ENCODE results near the gene PSTPIP1. TPM values are rescaled to one million over a fixed set of nuclear protein-coding genes. Genes with fewer than 3 reads are reported as not detected.
A peak's percentile ranks its signal among the peaks of the same experiment; 100 is the strongest.

Gene PSTPIP1
- total and polyA plus RNA-seq, 10 of the 15 experiments (the other 5 are each of a cell fraction or from before 2014, with no cell fraction given) = 0.50 to 29.3 (median 14.5) TPM

DNA sequence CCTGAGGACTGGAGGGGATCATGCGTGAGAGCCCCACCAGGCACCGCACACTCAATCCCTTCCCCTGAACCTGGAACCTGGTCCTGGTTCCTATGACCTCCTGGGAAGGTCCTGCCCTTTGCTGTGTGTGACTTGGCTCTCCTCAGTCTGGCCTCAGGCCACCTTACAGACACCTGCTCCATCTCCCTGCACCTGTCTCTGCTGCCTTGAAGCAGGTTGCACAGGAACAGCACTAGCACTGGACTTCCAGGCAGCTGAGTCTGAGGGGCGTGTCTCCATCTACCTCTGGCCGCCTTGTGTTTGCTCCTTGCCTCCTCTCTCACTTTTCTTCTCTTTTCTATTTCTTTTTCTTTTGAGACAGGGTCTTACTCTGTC, 15.4 kb downstream of the PSTPIP1 start (continued):
- TF ChIP-seq, protein P1, sequence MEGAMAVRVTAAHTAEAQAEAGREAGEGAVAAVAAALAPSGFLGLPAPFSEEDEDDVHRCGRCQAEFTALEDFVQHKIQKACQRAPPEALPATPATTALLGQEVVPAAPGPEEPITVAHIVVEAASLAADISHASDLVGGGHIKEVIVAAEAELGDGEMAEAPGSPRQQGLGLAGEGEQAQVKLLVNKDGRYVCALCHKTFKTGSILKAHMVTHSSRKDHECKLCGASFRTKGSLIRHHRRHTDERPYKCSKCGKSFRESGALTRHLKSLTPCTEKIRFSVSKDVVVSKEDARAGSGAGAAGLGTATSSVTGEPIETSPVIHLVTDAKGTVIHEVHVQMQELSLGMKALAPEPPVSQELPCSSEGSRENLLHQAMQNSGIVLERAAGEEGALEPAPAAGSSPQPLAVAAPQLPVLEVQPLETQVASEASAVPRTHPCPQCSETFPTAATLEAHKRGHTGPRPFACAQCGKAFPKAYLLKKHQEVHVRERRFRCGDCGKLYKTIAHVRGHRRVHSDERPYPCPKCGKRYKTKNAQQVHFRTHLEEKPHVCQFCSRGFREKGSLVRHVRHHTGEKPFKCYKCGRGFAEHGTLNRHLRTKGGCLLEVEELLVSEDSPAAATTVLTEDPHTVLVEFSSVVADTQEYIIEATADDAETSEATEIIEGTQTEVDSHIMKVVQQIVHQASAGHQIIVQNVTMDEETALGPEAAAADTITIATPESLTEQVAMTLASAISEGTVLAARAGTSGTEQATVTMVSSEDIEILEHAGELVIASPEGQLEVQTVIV (IDR thresholded peaks at IDR 0.05; ENCODE audit: borderline replicate concordance, partially characterized antibody) = no peak

DNA sequence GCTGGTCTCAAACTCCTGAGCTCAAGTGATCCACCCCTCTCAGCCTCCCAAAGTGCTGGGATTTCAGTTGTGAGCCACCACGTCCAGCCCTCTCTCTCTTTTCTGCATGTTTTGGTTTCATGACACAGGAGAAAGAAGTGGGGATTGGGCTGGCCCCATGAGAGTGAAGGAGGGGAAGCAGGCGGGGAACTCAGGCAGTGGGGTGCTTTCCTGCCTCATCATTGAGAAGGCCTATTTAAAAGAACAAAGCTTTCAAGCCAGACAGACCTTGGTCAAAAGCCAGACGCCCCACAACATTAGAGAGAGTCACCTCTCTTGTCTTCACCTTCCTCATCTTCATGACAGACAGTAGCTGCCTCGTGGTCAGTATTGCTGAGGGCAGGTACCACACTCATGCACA, 15.9 kb downstream of the PSTPIP1 start:
- no peaks in the 10 kb centered on the region for H4K20me1 ChIP-seq (ENCODE audit: control insufficient read depth, insufficient read depth)
- no peaks in the 10 kb centered on the region for H3K36me3 ChIP-seq (ENCODE audit: control insufficient read depth in 2 of 2, insufficient read depth in 2 of 2, low read length in 1 of 2)
- no peak overlapping the region for H3K4me3 ChIP-seq
- in situ Hi-C loops (cut with MboI) = no loop called here
- H3K27ac ChIP-seq (ENCODE audit: control insufficient read depth, insufficient read depth) = no peak overlapping the region
- H3K79me2 ChIP-seq (ENCODE audit: control insufficient read depth, insufficient read depth, low read length) = no peaks in the 10 kb centered on the region
- 0 out of 3 replicates have a peak, but pooled peaks have one; percentile 2 for ATAC-seq
- H3K9me3 ChIP-seq (replicated peaks; ENCODE audit: control insufficient read depth, insufficient read depth, low read length) = no peaks in the 10 kb centered on the region
- no peak for DNase-seq (ENCODE audit: low read depth, low spot score)
- intact Hi-C loops (cut with micrococcal nuclease; ENCODE audit: unreplicated experiment) = no loop called here
- H3K27me3 ChIP-seq (replicated peaks in 1 of 2; ENCODE audit: control insufficient read depth in 2 of 2, insufficient read depth in 2 of 2, low read length in 1 of 2) = no peaks in the 10 kb centered on the region
- RAD21 ChIA-PET (ENCODE audit: unreplicated experiment) = interaction anchor here (1.2 to 1.8 kb wide), 3 partner anchors 9 to 35 kb away, joined by 5 to 7 read pairs (median 5); no protein-coding TSS in a partner anchor
- CTCF ChIA-PET = interaction anchor here (1.0 to 1.4 kb wide), 7 partner anchors 10 to 37 kb away, joined by 3 to 5 read pairs (median 4); partner anchors contain the start of gene PSTPIP1
- SMC1A ChIA-PET (ENCODE audit: uncharacterized antibody, unreplicated experiment) = interaction anchor here (0.8 to 1.8 kb wide), 7 partner anchors 9 to 108 kb away, joined by 3 to 9 read pairs (median 3); no protein-coding TSS in a partner anchor
- no peak overlapping the region for H3K4me2 ChIP-seq (ENCODE audit: control insufficient read depth, insufficient read depth)
- BruUV-seq (replicated peaks) = no TSS peak
- H2AFZ ChIP-seq (ENCODE audit: control insufficient read depth, low read depth, low read length) = no peak overlapping the region
- WGBS (ENCODE audit: insufficient coverage, insufficient replicate concordance, low lambda C conversion rate, missing lambda C conversion rate) = 18% methylated on average over 4 of the region's 4 CpGs
- POLR2A ChIA-PET = interaction anchor here (1.2 to 1.4 kb wide), 3 partner anchors 9 to 17 kb away, joined by 3 to 5 read pairs (median 5); no protein-coding TSS in a partner anchor
- H3K4me1 ChIP-seq (ENCODE audit: control insufficient read depth, insufficient read depth, low read length) = peaks cover 31% of the 10 kb centered on the region
- FAIRE-seq = no peak
- H3K9ac ChIP-seq (ENCODE audit: control insufficient read depth, insufficient read depth, low read length) = no peak overlapping the region
- peak; percentile 13 to 17; a peak in 1 of 4 replicates for TF ChIP-seq IKZF2 (IDR thresholded peaks at IDR 0.05)
- TF ChIP-seq, protein P2, sequence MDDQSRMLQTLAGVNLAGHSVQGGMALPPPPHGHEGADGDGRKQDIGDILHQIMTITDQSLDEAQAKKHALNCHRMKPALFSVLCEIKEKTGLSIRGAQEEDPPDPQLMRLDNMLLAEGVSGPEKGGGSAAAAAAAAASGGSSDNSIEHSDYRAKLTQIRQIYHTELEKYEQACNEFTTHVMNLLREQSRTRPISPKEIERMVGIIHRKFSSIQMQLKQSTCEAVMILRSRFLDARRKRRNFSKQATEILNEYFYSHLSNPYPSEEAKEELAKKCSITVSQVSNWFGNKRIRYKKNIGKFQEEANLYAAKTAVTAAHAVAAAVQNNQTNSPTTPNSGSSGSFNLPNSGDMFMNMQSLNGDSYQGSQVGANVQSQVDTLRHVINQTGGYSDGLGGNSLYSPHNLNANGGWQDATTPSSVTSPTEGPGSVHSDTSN (IDR thresholded peaks at IDR 0.05; ENCODE audit: insufficient replicate concordance, low read depth, low read length) = no peak
- no peak for TF ChIP-seq BRCA1 (IDR thresholded peaks at IDR 0.05; ENCODE audit: low read depth, low read length)
- TF ChIP-seq ZNF274 (IDR thresholded peaks at IDR 0.05; ENCODE audit: insufficient read depth, insufficient read length) = no peak
- TF ChIP-seq STAT3 (IDR thresholded peaks at IDR 0.05; ENCODE audit: low read depth, low read length) = no peak
- TF ChIP-seq STAT1 (conservative IDR thresholded peaks at IDR 0.05) = no peak
- no peak for TF ChIP-seq BCL11A (IDR thresholded peaks at IDR 0.05; ENCODE audit: low read depth, low read length)
- TF ChIP-seq SRF (IDR thresholded peaks at IDR 0.05; ENCODE audit: low read depth in 2 of 2, low read length in 2 of 2) = no peak
- TF ChIP-seq, protein P3, sequence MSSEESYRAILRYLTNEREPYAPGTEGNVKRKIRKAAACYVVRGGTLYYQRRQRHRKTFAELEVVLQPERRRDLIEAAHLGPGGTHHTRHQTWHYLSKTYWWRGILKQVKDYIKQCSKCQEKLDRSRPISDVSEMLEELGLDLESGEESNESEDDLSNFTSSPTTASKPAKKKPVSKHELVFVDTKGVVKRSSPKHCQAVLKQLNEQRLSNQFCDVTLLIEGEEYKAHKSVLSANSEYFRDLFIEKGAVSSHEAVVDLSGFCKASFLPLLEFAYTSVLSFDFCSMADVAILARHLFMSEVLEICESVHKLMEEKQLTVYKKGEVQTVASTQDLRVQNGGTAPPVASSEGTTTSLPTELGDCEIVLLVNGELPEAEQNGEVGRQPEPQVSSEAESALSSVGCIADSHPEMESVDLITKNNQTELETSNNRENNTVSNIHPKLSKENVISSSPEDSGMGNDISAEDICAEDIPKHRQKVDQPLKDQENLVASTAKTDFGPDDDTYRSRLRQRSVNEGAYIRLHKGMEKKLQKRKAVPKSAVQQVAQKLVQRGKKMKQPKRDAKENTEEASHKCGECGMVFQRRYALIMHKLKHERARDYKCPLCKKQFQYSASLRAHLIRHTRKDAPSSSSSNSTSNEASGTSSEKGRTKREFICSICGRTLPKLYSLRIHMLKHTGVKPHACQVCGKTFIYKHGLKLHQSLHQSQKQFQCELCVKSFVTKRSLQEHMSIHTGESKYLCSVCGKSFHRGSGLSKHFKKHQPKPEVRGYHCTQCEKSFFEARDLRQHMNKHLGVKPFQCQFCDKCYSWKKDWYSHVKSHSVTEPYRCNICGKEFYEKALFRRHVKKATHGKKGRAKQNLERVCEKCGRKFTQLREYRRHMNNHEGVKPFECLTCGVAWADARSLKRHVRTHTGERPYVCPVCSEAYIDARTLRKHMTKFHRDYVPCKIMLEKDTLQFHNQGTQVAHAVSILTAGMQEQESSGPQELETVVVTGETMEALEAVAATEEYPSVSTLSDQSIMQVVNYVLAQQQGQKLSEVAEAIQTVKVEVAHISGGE (CRISPR knock-in tag; IDR thresholded peaks at IDR 0.05) = no peak
- TF ChIP-seq, protein P4, sequence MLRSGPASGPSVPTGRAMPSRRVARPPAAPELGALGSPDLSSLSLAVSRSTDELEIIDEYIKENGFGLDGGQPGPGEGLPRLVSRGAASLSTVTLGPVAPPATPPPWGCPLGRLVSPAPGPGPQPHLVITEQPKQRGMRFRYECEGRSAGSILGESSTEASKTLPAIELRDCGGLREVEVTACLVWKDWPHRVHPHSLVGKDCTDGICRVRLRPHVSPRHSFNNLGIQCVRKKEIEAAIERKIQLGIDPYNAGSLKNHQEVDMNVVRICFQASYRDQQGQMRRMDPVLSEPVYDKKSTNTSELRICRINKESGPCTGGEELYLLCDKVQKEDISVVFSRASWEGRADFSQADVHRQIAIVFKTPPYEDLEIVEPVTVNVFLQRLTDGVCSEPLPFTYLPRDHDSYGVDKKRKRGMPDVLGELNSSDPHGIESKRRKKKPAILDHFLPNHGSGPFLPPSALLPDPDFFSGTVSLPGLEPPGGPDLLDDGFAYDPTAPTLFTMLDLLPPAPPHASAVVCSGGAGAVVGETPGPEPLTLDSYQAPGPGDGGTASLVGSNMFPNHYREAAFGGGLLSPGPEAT (IDR thresholded peaks at IDR 0.05; ENCODE audit: low read depth) = peak; percentile 50; the same call in 1 of the 2 replicates
